Uterus (tissue), 4 donors: ENCODE measurements around the gene EXD1. TPM values are rescaled to one million over a fixed set of nuclear protein-coding genes. Genes with fewer than 3 reads are reported as not detected.
"Not testable (repeated sequence)": the region's sequence is repeated elsewhere in the genome, so short reads cannot be mapped to it uniquely, and the experiment has no call there.

Experiments
- DNase-seq, 2 donors: peaks; one replicate each; pipeline ENCODE4 v3.0.0-alpha.2; 2019 to 2020
- H3K27ac ChIP-seq, 2 donors: fragments of 200-600 bp; sonication (generic); 1 replicate in 1 of 2; 2 replicates in 1 of 2; pipeline ENCODE4 v1.5.1; 2016 to 2018
- H3K27me3 ChIP-seq, 2 donors: fragments of 200-600 bp; sonication (generic); one replicate each; pipeline ENCODE4 v1.5.1; 2018 to 2019; ENCODE audit warnings: control low read depth in 1 of 2
- H3K36me3 ChIP-seq, 2 donors: fragments of 200-600 bp; sonication (generic); one replicate each; pipeline ENCODE4 v1.5.1; 2019; ENCODE audit warnings: control low read depth in 1 of 2
- H3K4me1 ChIP-seq, 2 donors: fragments of 200-600 bp; sonication (generic); one replicate each; pipeline ENCODE4 v1.5.1; 2018 to 2019; ENCODE audit warnings: control low read depth in 1 of 2
- H3K4me3 ChIP-seq, 2 donors: fragments of 200-600 bp; sonication (generic); 1 replicate in 1 of 2; 2 replicates in 1 of 2; pipeline ENCODE4 v1.5.1; 2018 to 2019; ENCODE audit warnings: mild to moderate bottlenecking in 1 of 2
- H3K9me3 ChIP-seq, 2 donors: fragments of 200-600 bp; sonication (generic); one replicate each; pipeline ENCODE4 v1.5.1; 2019; ENCODE audit warnings: control low read depth in 1 of 2
- POLR2A ChIP-seq, 2 donors: fragments of 450-650 bp; IDR thresholded peaks; one replicate each; pipeline ENCODE4 v1.6.1; 2016; ENCODE audit warnings: antibody characterized with exemption in 2 of 2, mild to moderate bottlenecking in 1 of 2, moderate library complexity in 1 of 2
- intact Hi-C: fragments of 100-400 bp; cut with DNase I; formaldehyde crosslinking; loops from one replicate; pipeline ENCODE4 v1.15.1; 2023; ENCODE audit warnings: low total_unique reads
- total RNA-seq, 4 donors: library from RNA; depleted of rRNA in 3 of 4; stranded (reverse); fragments of >200 nt in 3 of 4; gene quantifications; one replicate each; pipeline versions ENCODE4 v1.1.0 to v1.2.4, GENCODE V29; 2014 to 2023
- TF ChIP-seq, protein P1 (sequence below), 4 experiments: fragments of 200-600 bp in 2 of 4; fragments of 450-650 bp in 2 of 4; sonication (generic) in 2 of 4; IDR thresholded peaks; one replicate each; pipeline ENCODE4 v1.5.1; 2016 to 2019; ENCODE audit warnings: antibody characterized with exemption in 4 of 4, mild to moderate bottlenecking in 2 of 4, moderate library complexity in 1 of 4
- donor health status: DM: yes; HTN: yes; CAD: no.

EXD1 gene
- total RNA-seq, 4 donors from 2014 or later, result not detected

DNA sequence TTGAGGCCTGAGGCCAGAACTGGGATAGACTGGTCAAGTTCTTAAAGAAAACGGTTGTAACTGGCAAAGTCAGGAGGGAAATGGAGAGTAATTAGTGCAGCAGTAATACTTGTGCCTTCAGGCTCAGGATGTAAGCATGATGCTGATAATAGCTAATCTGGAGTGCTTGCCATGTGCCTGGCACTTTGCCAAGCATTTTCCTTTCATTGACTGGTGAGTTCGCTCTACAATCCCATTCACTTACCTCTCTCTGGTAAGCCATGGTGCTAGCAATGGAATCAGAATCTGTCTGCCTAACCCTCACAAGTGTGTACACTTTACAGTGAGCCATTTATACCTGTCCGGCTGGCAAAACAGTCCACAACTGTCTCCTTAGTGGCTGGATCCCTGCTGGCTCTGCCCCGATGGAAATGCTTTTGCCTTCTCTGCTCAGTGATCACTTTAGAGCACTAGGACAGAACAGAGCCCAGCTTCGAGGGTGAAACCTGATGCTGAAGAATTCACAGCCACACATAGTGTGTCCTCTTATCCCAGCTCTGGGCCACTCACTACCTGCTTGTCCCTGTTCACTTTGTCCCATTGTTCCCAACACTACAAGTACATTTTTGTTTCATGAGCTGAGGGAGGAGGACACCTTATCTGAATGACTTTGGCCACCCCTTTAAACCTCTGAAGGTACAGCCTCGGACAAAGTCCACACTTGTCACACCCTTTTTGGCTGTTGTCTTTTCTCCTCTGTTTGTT is 10.8 kb upstream of the EXD1 start:
- Histone ChIP-seq H3K36me3 (no peaks in the 10 kb centered on the region), H3K27ac (no peak overlapping the region), H3K9me3 (no peaks in the 10 kb centered on the region), H3K4me1 (no peaks in the 10 kb centered on the region), H3K4me3 (no peak overlapping the region), H3K27me3 (no peaks in the 10 kb centered on the region)
- no peak for DNase-seq
- intact Hi-C loops, result no loop called here
- no peak for TF ChIP-seq POLR2A (IDR thresholded peaks at IDR 0.05)
- TF ChIP-seq, protein P1, sequence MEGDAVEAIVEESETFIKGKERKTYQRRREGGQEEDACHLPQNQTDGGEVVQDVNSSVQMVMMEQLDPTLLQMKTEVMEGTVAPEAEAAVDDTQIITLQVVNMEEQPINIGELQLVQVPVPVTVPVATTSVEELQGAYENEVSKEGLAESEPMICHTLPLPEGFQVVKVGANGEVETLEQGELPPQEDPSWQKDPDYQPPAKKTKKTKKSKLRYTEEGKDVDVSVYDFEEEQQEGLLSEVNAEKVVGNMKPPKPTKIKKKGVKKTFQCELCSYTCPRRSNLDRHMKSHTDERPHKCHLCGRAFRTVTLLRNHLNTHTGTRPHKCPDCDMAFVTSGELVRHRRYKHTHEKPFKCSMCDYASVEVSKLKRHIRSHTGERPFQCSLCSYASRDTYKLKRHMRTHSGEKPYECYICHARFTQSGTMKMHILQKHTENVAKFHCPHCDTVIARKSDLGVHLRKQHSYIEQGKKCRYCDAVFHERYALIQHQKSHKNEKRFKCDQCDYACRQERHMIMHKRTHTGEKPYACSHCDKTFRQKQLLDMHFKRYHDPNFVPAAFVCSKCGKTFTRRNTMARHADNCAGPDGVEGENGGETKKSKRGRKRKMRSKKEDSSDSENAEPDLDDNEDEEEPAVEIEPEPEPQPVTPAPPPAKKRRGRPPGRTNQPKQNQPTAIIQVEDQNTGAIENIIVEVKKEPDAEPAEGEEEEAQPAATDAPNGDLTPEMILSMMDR (IDR thresholded peaks at IDR 0.05), result no peak

DNA sequence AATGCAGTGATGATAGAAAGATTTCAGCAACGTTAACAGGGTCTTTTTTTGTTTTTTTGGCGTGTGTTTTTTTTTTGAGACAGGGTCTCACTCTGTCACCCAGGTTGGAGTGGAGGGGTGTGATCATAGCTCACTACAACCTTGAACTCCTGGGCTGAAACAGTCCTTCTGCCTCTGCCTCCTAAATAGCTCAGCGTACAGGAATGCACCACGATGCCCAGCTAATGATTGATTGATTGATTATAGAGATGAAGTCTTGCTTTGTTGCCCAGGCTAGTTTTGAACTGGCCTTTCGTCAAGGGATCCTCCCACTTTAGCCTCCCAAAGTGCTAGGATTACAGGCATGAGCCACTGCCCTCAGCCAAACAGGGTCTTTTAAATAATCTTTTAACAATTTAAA is 7.5 kb upstream of the EXD1 start:
- no peaks in the 10 kb centered on the region for H3K9me3 ChIP-seq
- no peak for DNase-seq
- TF ChIP-seq POLR2A (IDR thresholded peaks at IDR 0.05), result no peak
- TF ChIP-seq, protein P1 (IDR thresholded peaks at IDR 0.05), result no peak
- intact Hi-C loops, result no loop called here
- no peak overlapping the region for H3K4me3 ChIP-seq
- no peaks in the 10 kb centered on the region for H3K36me3 ChIP-seq
- no peaks in the 10 kb centered on the region for H3K27me3 ChIP-seq
- no peaks in the 10 kb centered on the region for H3K4me1 ChIP-seq
- H3K27ac ChIP-seq, result no peak overlapping the region

DNA sequence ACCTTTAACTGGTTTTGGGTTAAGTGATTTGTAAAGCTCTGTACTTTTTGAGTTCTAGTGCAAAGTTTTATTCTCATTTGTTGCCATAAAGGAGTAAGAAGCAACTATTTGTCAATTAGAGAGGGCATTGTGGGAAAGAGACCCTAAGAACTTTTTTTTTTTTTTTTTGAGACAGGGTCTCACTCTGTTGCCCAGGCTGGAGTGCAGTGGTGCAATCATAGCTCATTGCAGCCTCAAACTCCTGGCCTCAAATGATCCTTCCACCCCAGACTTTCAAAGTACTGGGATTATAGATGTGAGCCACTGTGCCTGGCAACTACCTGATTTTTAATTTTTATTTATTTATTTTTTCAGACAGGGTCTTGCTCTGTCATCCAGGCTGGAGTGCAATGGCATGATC is 5.4 kb upstream of the EXD1 start:
- no peak for DNase-seq
- no peaks in the 10 kb centered on the region for H3K9me3 ChIP-seq
- H3K36me3 ChIP-seq, result no peaks in the 10 kb centered on the region
- H3K27ac ChIP-seq, result no peak overlapping the region
- no peaks in the 10 kb centered on the region for H3K27me3 ChIP-seq
- TF ChIP-seq, protein P1 (IDR thresholded peaks at IDR 0.05), result no peak
- TF ChIP-seq POLR2A (IDR thresholded peaks at IDR 0.05), result no peak
- H3K4me1 ChIP-seq, result no peaks in the 10 kb centered on the region
- intact Hi-C loops, result no loop called here
- no peak overlapping the region for H3K4me3 ChIP-seq

DNA sequence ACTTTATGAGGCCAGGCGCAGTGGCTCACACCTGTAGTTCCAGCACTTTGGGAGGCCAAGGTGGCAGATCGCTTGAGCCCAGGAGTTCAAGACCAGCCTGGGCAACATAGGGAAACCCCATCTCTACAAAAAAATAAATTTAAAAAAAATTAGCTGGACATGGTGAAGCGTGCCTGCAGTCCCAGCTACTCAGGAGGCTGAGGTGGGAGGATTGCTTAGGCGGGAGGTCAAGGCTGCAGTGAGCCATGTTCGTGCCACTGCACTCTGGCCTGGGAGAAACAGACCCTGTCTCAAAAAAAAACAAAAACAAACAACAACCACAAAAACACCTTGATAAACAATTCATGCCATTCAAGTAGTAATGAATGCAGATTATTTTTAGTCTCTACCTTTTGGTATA is 4.7 kb upstream of the EXD1 start:
- H3K4me1 ChIP-seq, H3K4me3 ChIP-seq, H3K9me3 ChIP-seq, H3K36me3 ChIP-seq, DNase-seq, H3K27me3 ChIP-seq, intact Hi-C loops, H3K27ac ChIP-seq: not testable (repeated sequence)

DNA sequence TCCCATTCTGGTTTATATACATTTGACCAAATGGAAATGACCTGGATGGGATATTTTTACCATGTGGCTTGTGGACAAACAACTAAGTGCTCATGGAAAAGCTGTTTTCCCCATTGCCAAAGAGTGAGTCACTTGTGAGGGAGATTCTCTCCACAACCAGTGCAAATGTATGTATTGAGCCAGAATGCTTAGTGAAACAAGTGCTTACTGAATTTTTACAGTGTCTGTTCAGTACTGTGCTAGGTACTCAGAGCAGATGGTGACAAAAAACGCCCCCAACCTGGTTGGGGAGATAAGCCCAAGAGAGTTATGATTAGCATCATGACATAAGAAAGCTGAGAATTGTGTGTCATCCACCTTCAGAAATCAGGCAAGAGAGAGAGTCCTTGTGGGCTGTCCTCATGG is 2.8 kb upstream of the EXD1 start:
- H3K27ac ChIP-seq, result no peak overlapping the region
- intact Hi-C loops, result no loop called here
- no peaks in the 10 kb centered on the region for H3K4me1 ChIP-seq
- no peak overlapping the region for H3K4me3 ChIP-seq
- no peaks in the 10 kb centered on the region for H3K9me3 ChIP-seq
- no peaks in the 10 kb centered on the region for H3K36me3 ChIP-seq
- TF ChIP-seq, protein P1 (IDR thresholded peaks at IDR 0.05), result no peak
- no peak for TF ChIP-seq POLR2A (IDR thresholded peaks at IDR 0.05)
- no peaks in the 10 kb centered on the region for H3K27me3 ChIP-seq
- no peak for DNase-seq
